T1000 (cell line): Measurements from ENCODE around the gene CBR1.

ENCODE experiments used
- DNase-seq: peaks from one replicate; lab custom pipeline; 2025; ENCODE audit warnings: mixed read lengths; lab: John Stamatoyannopoulos, UW

Gene CBR1

DNA sequence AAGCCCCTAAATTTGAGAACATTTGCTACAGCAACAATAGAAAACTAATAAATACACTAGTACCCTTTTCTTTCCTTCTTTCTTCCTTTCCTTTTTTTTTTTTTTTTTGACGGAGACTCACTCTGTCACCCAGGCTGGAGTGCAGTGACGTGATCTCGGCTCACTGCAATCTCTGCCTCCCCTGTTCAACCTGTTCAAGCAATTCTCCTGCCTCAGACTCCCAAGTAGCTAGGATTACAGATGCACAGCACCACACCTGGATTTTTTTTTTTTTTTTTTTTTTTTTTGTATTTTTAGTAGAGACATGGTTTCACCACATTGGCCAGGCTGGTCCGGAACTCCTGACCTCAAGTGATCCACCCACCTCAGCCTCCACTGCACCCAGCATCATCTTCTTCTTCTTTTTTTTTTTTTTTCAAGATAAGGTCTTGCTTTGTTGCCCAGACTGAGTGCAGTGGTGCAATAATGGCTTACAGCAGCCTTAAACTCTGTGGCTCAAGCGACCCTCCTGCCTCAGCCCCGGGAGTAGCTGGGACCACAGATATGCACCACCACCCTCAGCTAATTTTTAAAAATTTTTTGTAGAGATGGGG, 45.4 kb downstream of the CBR1 start:
- no peak for DNase-seq

DNA sequence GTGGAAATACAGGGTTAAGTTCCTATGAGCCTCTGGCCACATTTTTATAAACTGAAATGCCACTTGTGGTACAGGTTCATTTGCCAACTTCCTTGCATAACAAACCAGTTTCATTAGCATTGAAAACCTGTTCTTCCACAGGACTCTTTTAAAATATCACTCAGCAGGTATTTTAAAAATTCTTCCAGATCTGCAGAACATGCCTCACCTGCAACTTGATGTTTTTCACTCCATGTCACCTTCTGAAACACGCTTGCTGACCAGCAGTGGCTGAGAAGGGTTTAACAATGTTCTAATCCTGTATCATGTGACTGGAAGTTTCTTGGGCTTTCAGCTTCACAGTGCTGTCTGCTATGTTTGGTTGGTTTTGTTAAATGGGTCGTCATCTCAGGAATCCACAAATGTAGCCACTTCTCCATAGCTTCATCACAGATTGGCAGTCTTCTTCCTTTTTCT, 47.5 kb downstream of the CBR1 start:
- no peak for DNase-seq

DNA sequence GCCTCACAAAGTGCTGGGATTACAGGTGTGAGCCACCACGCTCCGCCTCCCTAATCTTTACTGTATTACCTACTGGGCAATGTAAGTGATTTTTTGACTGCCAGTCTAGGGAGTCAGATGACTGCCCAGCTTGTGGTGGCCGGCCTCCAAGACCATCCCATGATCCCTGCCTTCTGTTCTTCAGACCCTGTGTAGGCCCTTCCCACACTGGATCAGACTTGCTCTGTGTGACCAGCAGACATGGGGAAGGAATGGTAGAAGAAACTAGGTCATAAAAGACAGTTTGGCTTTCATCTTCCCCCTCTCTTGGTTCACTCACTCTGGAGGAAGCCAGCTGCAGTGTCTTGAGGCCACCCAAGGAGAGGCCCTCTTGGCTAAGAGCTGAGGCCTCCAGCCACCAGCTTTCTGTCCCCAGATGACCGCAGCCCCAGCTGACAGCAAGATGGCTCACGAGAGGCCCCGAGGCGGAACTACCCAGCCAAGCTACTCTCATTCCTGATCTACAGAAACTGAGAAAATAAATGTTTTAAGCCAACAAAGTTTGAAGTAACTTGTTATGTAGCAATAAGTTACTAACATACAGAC, 50.6 kb downstream of the CBR1 start:
- DNase-seq = no peak
